T-helper 2 cell treated with Interferon-gamma antibody and Interleukin-4, amounts not matched to agents 100 ng/mL and 5 ng/mL, for 36 hours (primary cell): Measurements from ENCODE around the gene SYNPO2. TPM values are rescaled to one million over a fixed set of nuclear protein-coding genes. Genes with fewer than 3 reads are reported as not detected.

Experiments
- intact Hi-C: fragments of 100-400 bp; cut with micrococcal nuclease; formaldehyde crosslinking; loops from one replicate; pipeline ENCODE4 v1.15.1; 2023
- total RNA-seq: library from RNA; stranded (reverse); gene quantifications from 2 replicates; pipeline ENCODE4 v1.2.3, GENCODE V29; 2022

Gene SYNPO2
- total RNA-seq, 1 donor from 2014 or later: 0.52 TPM

- intact Hi-C loops: no loop called here
Measured at GRCh38 chr4:118927974-118928373, 39.3 kb downstream of the SYNPO2 start.

GRCh38 chr4:118930255-118930654, 41.6 kb downstream of the SYNPO2 start:
- intact Hi-C loops: no loop called here

GRCh38 chr4:118931786-118932185, 43.1 kb downstream of the SYNPO2 start:
- intact Hi-C loops: no loop called here

GRCh38 chr4:118935819-118936218, 47.2 kb downstream of the SYNPO2 start:
- intact Hi-C loops: no loop called here

- intact Hi-C loops: no loop called here
Measured at GRCh38 chr4:118936406-118936805, 47.8 kb downstream of the SYNPO2 start.

- intact Hi-C loops: no loop called here
Measured at GRCh38 chr4:118939169-118939783, 50.6 kb downstream of the SYNPO2 start.

GRCh38 chr4:118941149-118941548, 52.5 kb downstream of the SYNPO2 start:
- intact Hi-C loops: no loop called here

- intact Hi-C loops: no loop called here
Measured at GRCh38 chr4:118941799-118942198, 53.1 kb downstream of the SYNPO2 start.

- intact Hi-C loops: no loop called here
Measured at GRCh38 chr4:118942465-118942864, 53.8 kb downstream of the SYNPO2 start.

- intact Hi-C loops: no loop called here
Measured at GRCh38 chr4:118947095-118947494, 58.4 kb downstream of the SYNPO2 start.

- intact Hi-C loops: no loop called here
Measured at GRCh38 chr4:118948545-118949144, 60.0 kb downstream of the SYNPO2 start.

- intact Hi-C loops: no loop called here
Measured at GRCh38 chr4:118950224-118950623, 61.6 kb downstream of the SYNPO2 start.

GRCh38 chr4:118950929-118951570, 62.4 kb downstream of the SYNPO2 start:
- intact Hi-C loops: no loop called here

- intact Hi-C loops: no loop called here
Measured at GRCh38 chr4:118953276-118953675, 64.6 kb downstream of the SYNPO2 start.

- intact Hi-C loops: no loop called here
Measured at GRCh38 chr4:118954246-118954645, 65.6 kb downstream of the SYNPO2 start.

GRCh38 chr4:118955515-118955914, 66.9 kb downstream of the SYNPO2 start:
- intact Hi-C loops: no loop called here

- intact Hi-C loops: no loop called here
Measured at GRCh38 chr4:118957722-118958445, 69.2 kb downstream of the SYNPO2 start.

- intact Hi-C loops: no loop called here
Measured at GRCh38 chr4:118962540-118962939, 73.9 kb downstream of the SYNPO2 start.

- intact Hi-C loops: no loop called here
Measured at GRCh38 chr4:118964891-118965411, 76.3 kb downstream of the SYNPO2 start.

GRCh38 chr4:118967393-118967792, 78.7 kb downstream of the SYNPO2 start:
- intact Hi-C loops: no loop called here

GRCh38 chr4:118968005-118968404, 79.4 kb downstream of the SYNPO2 start:
- intact Hi-C loops: loop anchor here (2.0 kb wide), 1 partner anchor 195 kb away; no protein-coding TSS in a partner anchor

GRCh38 chr4:118968813-118969212, 80.2 kb downstream of the SYNPO2 start:
- intact Hi-C loops: loop anchor here (2.0 kb wide), 1 partner anchor 196 kb away; no protein-coding TSS in a partner anchor
